ENCODE measurements around the gene CEP128. TPM values are rescaled to one million over a fixed set of nuclear protein-coding genes. Genes with fewer than 3 reads are reported as not detected.

The CEP128 gene
- total RNA-seq, 1 experiment from 2014 or later = 16.4 TPM

DNA sequence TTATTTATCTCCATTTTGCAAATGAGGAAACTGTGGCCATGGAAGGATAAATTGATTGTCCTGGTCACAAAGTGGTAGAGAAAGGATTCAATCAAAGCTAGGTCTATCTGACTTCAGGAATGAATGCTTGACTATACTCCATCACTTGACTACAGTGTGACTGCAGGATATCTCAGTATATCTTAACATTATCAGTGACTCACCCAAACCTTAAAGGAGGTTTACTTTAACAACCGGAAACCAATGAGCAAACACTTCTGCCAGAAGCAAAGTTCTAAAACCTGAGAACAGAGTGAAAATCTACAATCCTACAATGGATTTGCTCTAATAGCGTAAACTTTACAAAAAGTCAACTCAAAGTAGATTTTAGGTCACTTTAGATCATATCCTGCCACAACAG, 277.0 kb downstream of the CEP128 start:
- Histone ChIP-seq H3K4me3 (replicated peaks in 1 of 2; ENCODE audit: low read depth in 1 of 2, low read length in 2 of 2) (no peak overlapping the region), H3K36me3 (ENCODE audit: control insufficient read depth in 1 of 2, insufficient read depth in 2 of 2, low read length in 2 of 2) (no peaks in the 10 kb centered on the region), H3K79me2 (ENCODE audit: insufficient read depth, low read length) (no peaks in the 10 kb centered on the region), H3K4me1 (ENCODE audit: control insufficient read depth in 1 of 2, insufficient read depth in 2 of 2, low read length in 2 of 2) (no peaks in the 10 kb centered on the region), H3K9ac (ENCODE audit: low read length) (no peak overlapping the region), H3K4me2 (ENCODE audit: low read length) (no peak overlapping the region), H4K20me1 (ENCODE audit: insufficient read depth) (no peaks in the 10 kb centered on the region), H3K9me3 (ENCODE audit: control insufficient read depth in 1 of 2, insufficient read depth in 1 of 2, low read depth in 1 of 2, low read length in 2 of 2) (no peaks in the 10 kb centered on the region), H3K27ac (ENCODE audit: low read depth, low read length) (no peak overlapping the region), H3K9me2 (ENCODE audit: insufficient read depth) (no peaks in the 10 kb centered on the region), H3K27me3 (ENCODE audit: insufficient read depth, low read length) (no peaks in the 10 kb centered on the region), H2AFZ (ENCODE audit: low read depth, low read length, poor library complexity, severe bottlenecking) (no peak overlapping the region)
- TF ChIP-seq CEBPB (IDR thresholded peaks at IDR 0.05; ENCODE audit: low read depth) (no peak), ELF1 (IDR thresholded peaks at IDR 0.05; ENCODE audit: borderline replicate concordance, low read depth) (no peak), ZNF274 (IDR thresholded peaks at IDR 0.05; ENCODE audit: low read depth, low read length) (no peak), EZH2 (IDR thresholded peaks at IDR 0.05) (no peak), EZH2phosphoT487 (IDR thresholded peaks at IDR 0.05; ENCODE audit: borderline replicate concordance) (no peak), CBX3 (IDR thresholded peaks at IDR 0.05; ENCODE audit: low read depth) (no peak), RAD21 (IDR thresholded peaks at IDR 0.05; ENCODE audit: low read depth) (no peak), EGR1 (IDR thresholded peaks at IDR 0.05; ENCODE audit: low read depth) (no peak), POLR2AphosphoS5 (IDR thresholded peaks at IDR 0.05; ENCODE audit: low read depth, low read length) (no peak), SRF (IDR thresholded peaks at IDR 0.05; ENCODE audit: low read depth) (no peak)
- TF ChIP-seq, protein P1, sequence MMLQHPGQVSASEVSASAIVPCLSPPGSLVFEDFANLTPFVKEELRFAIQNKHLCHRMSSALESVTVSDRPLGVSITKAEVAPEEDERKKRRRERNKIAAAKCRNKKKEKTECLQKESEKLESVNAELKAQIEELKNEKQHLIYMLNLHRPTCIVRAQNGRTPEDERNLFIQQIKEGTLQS (IDR thresholded peaks at IDR 0.05) = no peak
- TF ChIP-seq, protein P2, sequence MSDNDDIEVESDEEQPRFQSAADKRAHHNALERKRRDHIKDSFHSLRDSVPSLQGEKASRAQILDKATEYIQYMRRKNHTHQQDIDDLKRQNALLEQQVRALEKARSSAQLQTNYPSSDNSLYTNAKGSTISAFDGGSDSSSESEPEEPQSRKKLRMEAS (IDR thresholded peaks at IDR 0.05) = no peak
- TF ChIP-seq, protein P3, sequence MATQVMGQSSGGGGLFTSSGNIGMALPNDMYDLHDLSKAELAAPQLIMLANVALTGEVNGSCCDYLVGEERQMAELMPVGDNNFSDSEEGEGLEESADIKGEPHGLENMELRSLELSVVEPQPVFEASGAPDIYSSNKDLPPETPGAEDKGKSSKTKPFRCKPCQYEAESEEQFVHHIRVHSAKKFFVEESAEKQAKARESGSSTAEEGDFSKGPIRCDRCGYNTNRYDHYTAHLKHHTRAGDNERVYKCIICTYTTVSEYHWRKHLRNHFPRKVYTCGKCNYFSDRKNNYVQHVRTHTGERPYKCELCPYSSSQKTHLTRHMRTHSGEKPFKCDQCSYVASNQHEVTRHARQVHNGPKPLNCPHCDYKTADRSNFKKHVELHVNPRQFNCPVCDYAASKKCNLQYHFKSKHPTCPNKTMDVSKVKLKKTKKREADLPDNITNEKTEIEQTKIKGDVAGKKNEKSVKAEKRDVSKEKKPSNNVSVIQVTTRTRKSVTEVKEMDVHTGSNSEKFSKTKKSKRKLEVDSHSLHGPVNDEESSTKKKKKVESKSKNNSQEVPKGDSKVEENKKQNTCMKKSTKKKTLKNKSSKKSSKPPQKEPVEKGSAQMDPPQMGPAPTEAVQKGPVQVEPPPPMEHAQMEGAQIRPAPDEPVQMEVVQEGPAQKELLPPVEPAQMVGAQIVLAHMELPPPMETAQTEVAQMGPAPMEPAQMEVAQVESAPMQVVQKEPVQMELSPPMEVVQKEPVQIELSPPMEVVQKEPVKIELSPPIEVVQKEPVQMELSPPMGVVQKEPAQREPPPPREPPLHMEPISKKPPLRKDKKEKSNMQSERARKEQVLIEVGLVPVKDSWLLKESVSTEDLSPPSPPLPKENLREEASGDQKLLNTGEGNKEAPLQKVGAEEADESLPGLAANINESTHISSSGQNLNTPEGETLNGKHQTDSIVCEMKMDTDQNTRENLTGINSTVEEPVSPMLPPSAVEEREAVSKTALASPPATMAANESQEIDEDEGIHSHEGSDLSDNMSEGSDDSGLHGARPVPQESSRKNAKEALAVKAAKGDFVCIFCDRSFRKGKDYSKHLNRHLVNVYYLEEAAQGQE (IDR thresholded peaks at IDR 0.05; ENCODE audit: low read depth) = no peak
- intact Hi-C loops (cut with micrococcal nuclease) = no loop called here
- DNase-seq (ENCODE audit: low read depth, low spot score) (no peak), ATAC-seq (no peak)
- ChIA-PET POLR2A (no interaction called here), RAD21 (ENCODE audit: low non-redundant PET in 1 of 2, low total read pairs in 2 of 2, uncharacterized antibody in 2 of 2, unreplicated experiment in 2 of 2) (no interaction called here), CTCF (no interaction called here)
- BruUV-seq (replicated peaks) = no TSS peak

Data from HCT116 (cell line).